ENCODE data around the gene AUTS2.

GRCh38 chr7:69744026-69744425, 145.8 kb downstream of the AUTS2 start:
- TF ChIP-seq GABPA (IDR thresholded peaks at IDR 0.05 in 1 of 2, conservative IDR thresholded peaks at IDR 0.05 in 1 of 2): no peak
- TF ChIP-seq CTCF (IDR thresholded peaks at IDR 0.05; ENCODE audit: low read depth, low read length, missing input control): no peak
- no peak for TF ChIP-seq MAX (IDR thresholded peaks at IDR 0.05)
- no peak for TF ChIP-seq NR2F2 (IDR thresholded peaks at IDR 0.05)
- TF ChIP-seq JUND (IDR thresholded peaks at IDR 0.05): no peak
